ENCODE measurements around the gene TAF6. TPM values are rescaled to one million over a fixed set of nuclear protein-coding genes. Genes with fewer than 3 reads are reported as not detected.

Gene TAF6
- total RNA-seq, 4 donors from 2014 or later, result 36.3 to 107 (median 68.7) TPM

- H3K4me1 ChIP-seq, result peaks cover 0 to 37% (median 14%) of the 10 kb centered on the region in 3 donors
- 3 to 5% methylated on average over 4 to 16 of the region's 32 CpGs for WGBS, 2 donors (ENCODE audit: low coverage in 1 of 2)
- TF ChIP-seq POLR2AphosphoS5 (IDR thresholded peaks at IDR 0.05), result peak; percentile 6
- no peak for TF ChIP-seq CTCF (IDR thresholded peaks at IDR 0.05)
- no peak for TF ChIP-seq EP300 (IDR thresholded peaks at IDR 0.05)
- no peak for TF ChIP-seq POLR2A (IDR thresholded peaks at IDR 0.05)
- no peaks in the 10 kb centered on the region for H3K9me3 ChIP-seq
- ATAC-seq, result peak; percentile 46
- H3K27me3 ChIP-seq, result no peaks in the 10 kb centered on the region
- H3K36me3 ChIP-seq, result peaks cover 0 to 47% of the 10 kb centered on the region in 2 donors
- peak overlapping the region; percentile 21 to 89 (median 84) for H3K27ac ChIP-seq
- peak overlapping the region; percentile 55 to 81 for H3K4me3 ChIP-seq
Measured at GRCh38 chr7:100157334-100158228, 38.4 kb upstream of the TAF6 start.

GRCh38 chr7:100157069-100157333, 37.8 kb upstream of the TAF6 start:
- TF ChIP-seq CTCF (IDR thresholded peaks at IDR 0.05) (no peak), POLR2AphosphoS5 (IDR thresholded peaks at IDR 0.05) (no peak), POLR2A (IDR thresholded peaks at IDR 0.05) (no peak), EP300 (IDR thresholded peaks at IDR 0.05) (no peak)
- H3K36me3 ChIP-seq, result peaks cover 0 to 50% of the 10 kb centered on the region in 2 donors
- H3K9me3 ChIP-seq, result no peaks in the 10 kb centered on the region
- peak overlapping the region in 3 of 4 donors; percentile 84 to 89 (median 85) for H3K27ac ChIP-seq
- H3K4me3 ChIP-seq, result no peak overlapping the region
- peaks cover 0 to 40% (median 14%) of the 10 kb centered on the region in 3 donors for H3K4me1 ChIP-seq
- ATAC-seq, result no peak
- WGBS, 2 donors (ENCODE audit: low coverage in 1 of 2), result no CpG with 5 or more reads among the region's 5 CpGs
- H3K27me3 ChIP-seq, result no peaks in the 10 kb centered on the region

GRCh38 chr7:100156331-100157068, 37.3 kb upstream of the TAF6 start:
- Histone ChIP-seq H3K36me3 (peaks cover 0 to 55% of the 10 kb centered on the region in 2 donors), H3K9me3 (no peaks in the 10 kb centered on the region), H3K27ac (peak overlapping the region in 3 of 4 donors; percentile 84 to 89 (median 85)), H3K27me3 (no peaks in the 10 kb centered on the region), H3K4me1 (peaks cover 0 to 44% (median 14%) of the 10 kb centered on the region in 3 donors), H3K4me3 (no peak overlapping the region)
- no peak for ATAC-seq
- 82% methylated on average over 12 of the region's 16 CpGs; no CpG with 5 or more reads in 1 of the 2 donors for WGBS, 2 donors (ENCODE audit: low coverage in 1 of 2)
- no peak for TF ChIP-seq POLR2A (IDR thresholded peaks at IDR 0.05)
- no peak for TF ChIP-seq POLR2AphosphoS5 (IDR thresholded peaks at IDR 0.05)
- no peak for TF ChIP-seq CTCF (IDR thresholded peaks at IDR 0.05)
- no peak for TF ChIP-seq EP300 (IDR thresholded peaks at IDR 0.05)

GRCh38 chr7:100155553-100156317, 36.6 kb upstream of the TAF6 start:
- no peak for ATAC-seq
- Histone ChIP-seq H3K36me3 (peaks cover 0 to 59% of the 10 kb centered on the region in 2 donors), H3K27ac (no peak overlapping the region), H3K9me3 (no peaks in the 10 kb centered on the region), H3K4me3 (no peak overlapping the region), H3K4me1 (peaks cover 0 to 49% (median 14%) of the 10 kb centered on the region in 3 donors), H3K27me3 (no peaks in the 10 kb centered on the region)
- TF ChIP-seq POLR2AphosphoS5 (IDR thresholded peaks at IDR 0.05) (no peak), EP300 (IDR thresholded peaks at IDR 0.05) (no peak), POLR2A (IDR thresholded peaks at IDR 0.05) (no peak), CTCF (IDR thresholded peaks at IDR 0.05) (no peak)
- 40 to 89% methylated on average over 2 to 5 of the region's 20 CpGs for WGBS, 2 donors (ENCODE audit: low coverage in 1 of 2)
